Neural cell (in vitro differentiated cells): Measurements from ENCODE around the gene ZP2. TPM values are rescaled to one million over a fixed set of nuclear protein-coding genes. Genes with fewer than 3 reads are reported as not detected.
"Not testable (repeated sequence)": the region's sequence is repeated elsewhere in the genome, so short reads cannot be mapped to it uniquely, and the experiment has no call there.

ENCODE experiments used
- H2AFZ ChIP-seq: fragments of 200-600, 300-800 bp; sonication (generic), shearing (Covaris generic); 2 replicates; pipeline ENCODE4 v1.6.0; 2014; ENCODE audit warnings: low read depth, mild to moderate bottlenecking, antibody characterized with exemption, low read length, moderate library complexity
- H3F3A ChIP-seq: fragments of 200-600 bp; shearing (Covaris generic); 2 replicates; pipeline ENCODE4 v1.6.1; 2016; ENCODE audit warnings: mild to moderate bottlenecking, moderate library complexity, mixed read lengths, antibody characterized with exemption, low read length; ENCODE audit not compliant: insufficient read depth, poor library complexity, severe bottlenecking
- H3K27ac ChIP-seq: fragments of 200-600, 300-800 bp; sonication (generic), shearing (Covaris generic); 2 replicates; pipeline ENCODE4 v1.5.1; 2014; ENCODE audit warnings: mild to moderate bottlenecking, low read length, moderate library complexity
- H3K27me3 ChIP-seq: fragments of 300-800, 200-600 bp; sonication (generic), shearing (Covaris generic); 2 replicates; pipeline ENCODE4 v1.6.0; 2014; ENCODE audit warnings: mild to moderate bottlenecking, low read depth, low read length, moderate library complexity; ENCODE audit not compliant: insufficient read depth
- H3K36me3 ChIP-seq: fragments of 300-800, 200-600 bp; sonication (generic), shearing (Covaris generic); 2 replicates; pipeline ENCODE4 v1.5.1; 2014; ENCODE audit warnings: mild to moderate bottlenecking, antibody characterized with exemption, low read length, moderate library complexity; ENCODE audit not compliant: insufficient read depth
- H3K4me2 ChIP-seq: fragments of 300-800, 200-600 bp; sonication (generic), shearing (Covaris generic); 2 replicates; pipeline ENCODE4 v1.6.0; 2014; ENCODE audit warnings: mild to moderate bottlenecking, low read length
- H3K4me3 ChIP-seq: fragments of 300-800, 200-600 bp; sonication (generic), shearing (Covaris generic); 2 replicates; pipeline ENCODE4 v1.5.1; 2014; ENCODE audit warnings: mild to moderate bottlenecking, low read length, moderate library complexity
- H3K79me2 ChIP-seq: fragments of 200-600 bp; shearing (Covaris generic); replicated peaks from 2 replicates; pipeline ENCODE4 v1.6.0; 2014; ENCODE audit warnings: mild to moderate bottlenecking, low read length, moderate library complexity; ENCODE audit not compliant: insufficient read depth
- H3K9ac ChIP-seq: fragments of 300-800, 200-600 bp; sonication (generic), shearing (Covaris generic); 2 replicates; pipeline ENCODE4 v1.6.1; 2016; ENCODE audit warnings: mild to moderate bottlenecking, low read length, mixed read lengths
- H3K9me2 ChIP-seq: fragments of 200-600 bp; shearing (Covaris generic); 2 replicates; pipeline ENCODE4 v1.6.1; 2016; ENCODE audit warnings: mild to moderate bottlenecking, low read length, mixed read lengths; ENCODE audit not compliant: insufficient read depth
- H3K9me3 ChIP-seq: fragments of 200-600, 300-800 bp; sonication (generic), shearing (Covaris generic); 2 replicates; pipeline ENCODE4 v1.6.1; 2016; ENCODE audit warnings: mild to moderate bottlenecking, mixed run types, low read length, moderate library complexity, mixed read lengths
- H4K20me1 ChIP-seq: fragments of 200-600 bp; shearing (Covaris generic); 2 replicates; pipeline ENCODE4 v1.6.1; 2016; ENCODE audit warnings: mild to moderate bottlenecking, mixed run types; ENCODE audit not compliant: insufficient read depth
- CTCF ChIP-seq: fragments of 450-650 bp; IDR thresholded peaks from 2 replicates; pipeline ENCODE4 v1.5.1; 2014; ENCODE audit warnings: antibody characterized with exemption, mild to moderate bottlenecking, moderate library complexity; ENCODE audit not compliant: poor library complexity, severe bottlenecking
- EP300 ChIP-seq: fragments of 450-650 bp; conservative IDR thresholded peaks from 2 replicates; pipeline ENCODE4 v1.6.1; 2014; ENCODE audit warnings: antibody characterized with exemption, mild to moderate bottlenecking, moderate library complexity; ENCODE audit not compliant: poor library complexity, severe bottlenecking
- EZH2 ChIP-seq: fragments of 200-600, 300-800 bp; shearing (Covaris generic), sonication (generic); IDR thresholded peaks from 2 replicates; pipeline ENCODE4 v1.6.1; 2014; ENCODE audit warnings: antibody characterized with exemption, low read length, borderline replicate concordance, mild to moderate bottlenecking; ENCODE audit not compliant: insufficient read depth, poor library complexity, severe bottlenecking
- MXI1 ChIP-seq: fragments of 450-650 bp; conservative IDR thresholded peaks from 2 replicates; pipeline ENCODE4 v1.6.1; 2014; ENCODE audit warnings: antibody characterized with exemption, mild to moderate bottlenecking; ENCODE audit not compliant: poor library complexity, severe bottlenecking
- POLR2AphosphoS5 ChIP-seq: IDR thresholded peaks from 2 replicates; pipeline ENCODE4 v1.6.1; 2012
- RAD21 ChIP-seq: fragments of 450-650 bp; conservative IDR thresholded peaks from 2 replicates; pipeline ENCODE4 v1.6.1; 2014; ENCODE audit warnings: antibody characterized with exemption, mild to moderate bottlenecking, moderate library complexity
- SMC3 ChIP-seq: fragments of 450-650 bp; conservative IDR thresholded peaks from 2 replicates; pipeline ENCODE4 v1.6.1; 2014; ENCODE audit warnings: antibody characterized with exemption, mild to moderate bottlenecking, moderate library complexity; ENCODE audit not compliant: poor library complexity
- TAF1 ChIP-seq: IDR thresholded peaks from 2 replicates; pipeline ENCODE4 v1.6.1; 2012; ENCODE audit warnings: low read depth
- polyA plus RNA-seq: library from polyadenylated mRNA; depleted of rRNA; stranded (reverse); fragments of >200 nt; gene quantifications from 2 replicates; pipeline ENCODE4 v1.2.3, GENCODE V29; 2014
- TF ChIP-seq, protein P1 (sequence below): IDR thresholded peaks from 2 replicates; pipeline ENCODE4 v1.6.1; 2012; ENCODE audit warnings: borderline replicate concordance

ZP2 gene
- polyA plus RNA-seq, 1 donor from 2014 or later: not detected

GRCh38 chr16:21197621-21198020, 13.8 kb downstream of the ZP2 start:
- no peaks in the 10 kb centered on the region for H3F3A ChIP-seq
- H3K4me3 ChIP-seq: no peak overlapping the region
- no peaks in the 10 kb centered on the region for H3K36me3 ChIP-seq
- no peaks in the 10 kb centered on the region for H3K9me2 ChIP-seq
- H3K27me3 ChIP-seq: no peaks in the 10 kb centered on the region
- no peaks in the 10 kb centered on the region for H3K9me3 ChIP-seq
- H3K4me2 ChIP-seq: no peak overlapping the region
- no peak for TF ChIP-seq POLR2AphosphoS5
- no peak for TF ChIP-seq RAD21
- TF ChIP-seq EZH2: no peak
- TF ChIP-seq, protein P1, sequence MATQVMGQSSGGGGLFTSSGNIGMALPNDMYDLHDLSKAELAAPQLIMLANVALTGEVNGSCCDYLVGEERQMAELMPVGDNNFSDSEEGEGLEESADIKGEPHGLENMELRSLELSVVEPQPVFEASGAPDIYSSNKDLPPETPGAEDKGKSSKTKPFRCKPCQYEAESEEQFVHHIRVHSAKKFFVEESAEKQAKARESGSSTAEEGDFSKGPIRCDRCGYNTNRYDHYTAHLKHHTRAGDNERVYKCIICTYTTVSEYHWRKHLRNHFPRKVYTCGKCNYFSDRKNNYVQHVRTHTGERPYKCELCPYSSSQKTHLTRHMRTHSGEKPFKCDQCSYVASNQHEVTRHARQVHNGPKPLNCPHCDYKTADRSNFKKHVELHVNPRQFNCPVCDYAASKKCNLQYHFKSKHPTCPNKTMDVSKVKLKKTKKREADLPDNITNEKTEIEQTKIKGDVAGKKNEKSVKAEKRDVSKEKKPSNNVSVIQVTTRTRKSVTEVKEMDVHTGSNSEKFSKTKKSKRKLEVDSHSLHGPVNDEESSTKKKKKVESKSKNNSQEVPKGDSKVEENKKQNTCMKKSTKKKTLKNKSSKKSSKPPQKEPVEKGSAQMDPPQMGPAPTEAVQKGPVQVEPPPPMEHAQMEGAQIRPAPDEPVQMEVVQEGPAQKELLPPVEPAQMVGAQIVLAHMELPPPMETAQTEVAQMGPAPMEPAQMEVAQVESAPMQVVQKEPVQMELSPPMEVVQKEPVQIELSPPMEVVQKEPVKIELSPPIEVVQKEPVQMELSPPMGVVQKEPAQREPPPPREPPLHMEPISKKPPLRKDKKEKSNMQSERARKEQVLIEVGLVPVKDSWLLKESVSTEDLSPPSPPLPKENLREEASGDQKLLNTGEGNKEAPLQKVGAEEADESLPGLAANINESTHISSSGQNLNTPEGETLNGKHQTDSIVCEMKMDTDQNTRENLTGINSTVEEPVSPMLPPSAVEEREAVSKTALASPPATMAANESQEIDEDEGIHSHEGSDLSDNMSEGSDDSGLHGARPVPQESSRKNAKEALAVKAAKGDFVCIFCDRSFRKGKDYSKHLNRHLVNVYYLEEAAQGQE: no peak
- no peak for TF ChIP-seq SMC3
- TF ChIP-seq CTCF: no peak
- no peak for TF ChIP-seq MXI1
- TF ChIP-seq EP300: no peak
- TF ChIP-seq TAF1: no peak
- H2AFZ ChIP-seq: no peak overlapping the region
- H4K20me1 ChIP-seq: no peaks in the 10 kb centered on the region
- no peaks in the 10 kb centered on the region for H3K79me2 ChIP-seq
- H3K27ac ChIP-seq: no peak overlapping the region
- H3K9ac ChIP-seq: no peak overlapping the region

DNA sequence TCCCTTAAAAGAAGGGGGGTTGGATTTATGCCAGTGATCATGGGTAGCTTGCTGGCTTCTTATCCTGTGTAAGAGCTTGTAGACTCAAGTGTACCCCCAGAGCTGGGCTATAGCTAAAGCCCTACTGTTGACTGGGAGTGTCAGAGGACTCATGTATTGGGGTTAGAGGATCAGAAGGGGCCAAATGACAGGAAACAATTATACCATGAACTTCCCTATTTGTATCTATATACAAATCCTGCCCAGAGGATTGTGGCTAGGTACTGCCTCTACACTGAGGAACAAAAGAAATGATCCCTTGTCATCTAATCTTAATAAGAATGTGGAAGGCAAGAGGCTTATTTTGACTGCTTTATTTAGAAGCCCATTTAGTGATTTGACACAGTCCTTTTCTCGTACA, 14.3 kb downstream of the ZP2 start:
- no peaks in the 10 kb centered on the region for H3K9me2 ChIP-seq
- no peaks in the 10 kb centered on the region for H3K9me3 ChIP-seq
- H3K4me3 ChIP-seq: no peak overlapping the region
- H3K27me3 ChIP-seq: no peaks in the 10 kb centered on the region
- no peak overlapping the region for H2AFZ ChIP-seq
- H3K9ac ChIP-seq: no peak overlapping the region
- no peaks in the 10 kb centered on the region for H3K36me3 ChIP-seq
- H4K20me1 ChIP-seq: no peaks in the 10 kb centered on the region
- no peak for TF ChIP-seq CTCF
- H3K27ac ChIP-seq: no peak overlapping the region
- no peaks in the 10 kb centered on the region for H3F3A ChIP-seq
- H3K79me2 ChIP-seq: no peaks in the 10 kb centered on the region
- H3K4me2 ChIP-seq: no peak overlapping the region

DNA sequence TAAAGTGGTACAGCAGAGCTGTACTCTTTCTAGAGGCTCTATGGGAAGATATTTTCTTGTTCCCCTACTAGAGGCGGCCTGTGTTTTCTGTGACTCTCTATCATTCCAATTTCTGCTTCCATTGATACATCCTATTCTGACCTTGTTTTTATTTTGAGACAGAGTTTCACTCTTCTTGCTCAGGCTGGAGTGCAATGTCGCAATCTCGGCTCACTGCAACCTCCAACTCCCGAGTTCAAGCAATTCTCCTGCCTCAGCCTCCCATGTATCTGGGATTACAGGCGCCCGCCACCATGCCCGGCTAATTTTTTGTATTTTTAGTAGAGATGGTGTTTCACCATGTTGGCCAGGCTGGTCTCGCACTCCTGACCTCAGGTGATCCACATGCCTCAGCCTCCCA, 16.0 kb downstream of the ZP2 start:
- H3F3A ChIP-seq, H3K79me2 ChIP-seq, H3K4me2 ChIP-seq: not testable (repeated sequence)

More for the DNA sequence above, 16.0 kb downstream of the ZP2 start:
- H3K36me3 ChIP-seq, H3K9me2 ChIP-seq, H4K20me1 ChIP-seq, H3K9me3 ChIP-seq, H3K4me3 ChIP-seq, H3K27ac ChIP-seq, H3K9ac ChIP-seq, H3K27me3 ChIP-seq, H2AFZ ChIP-seq: not testable (repeated sequence)
